ENCODE data around the gene GALNT16.

DNA sequence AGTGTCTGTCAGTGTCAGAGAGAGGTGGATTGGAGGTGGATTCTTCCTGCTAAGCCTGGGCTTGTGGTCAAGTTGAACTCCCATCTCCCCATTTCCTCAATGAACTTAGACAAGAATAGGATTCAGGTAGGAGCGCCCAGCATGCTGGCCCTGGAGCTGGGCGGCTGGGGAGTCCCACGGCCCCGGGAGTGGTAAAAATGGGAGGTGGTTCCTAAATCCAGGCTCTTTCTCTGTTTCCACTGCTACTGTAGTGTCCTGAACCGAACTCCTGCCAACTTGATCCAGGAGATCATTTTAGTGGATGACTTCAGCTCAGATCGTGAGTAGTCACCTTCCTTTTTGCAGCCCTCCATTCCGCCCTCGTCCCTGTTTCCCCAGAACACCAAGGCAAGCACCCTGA, 65.1 kb downstream of the GALNT16 start:
- TF ChIP-seq EZH2 (IDR thresholded peaks at IDR 0.05) (no peak), POLR2AphosphoS5 (IDR thresholded peaks at IDR 0.05; ENCODE audit: borderline replicate concordance, low read depth, low read length) (no peak)

Measured in SK-N-MC (cell line).